Liver (tissue), 9 donors: ENCODE measurements around the gene ATP1B2. TPM values are rescaled to one million over a fixed set of nuclear protein-coding genes. Genes with fewer than 3 reads are reported as not detected.

Experiments used
- DNase-seq: peaks from one replicate; pipeline ENCODE4 v3.0.0-alpha.2; 2017; ENCODE audit warnings: low spot score
- H3K27ac ChIP-seq, 2 donors: one replicate each; pipeline ENCODE4 v1.7.0; 2013; ENCODE audit warnings: inconsistent platforms in 2 of 2, low read length in 2 of 2, control low read depth in 1 of 2, low read depth in 1 of 2, mild to moderate bottlenecking in 1 of 2
- H3K27me3 ChIP-seq, 4 donors: one replicate each; pipeline versions ENCODE4 v1.6.1 to v1.7.0; 2013; ENCODE audit warnings: low read length in 3 of 4, inconsistent platforms in 1 of 4, mild to moderate bottlenecking in 1 of 4, moderate library complexity in 1 of 4; ENCODE audit not compliant: control insufficient read depth in 4 of 4, insufficient read depth in 4 of 4
- H3K36me3 ChIP-seq, 4 donors: one replicate each; pipeline versions ENCODE4 v1.6.1 to v1.7.0; 2013; ENCODE audit warnings: low read length in 3 of 4, mild to moderate bottlenecking in 3 of 4, low read depth in 1 of 4, moderate library complexity in 1 of 4; ENCODE audit not compliant: control insufficient read depth in 4 of 4, insufficient read depth in 3 of 4
- H3K4me1 ChIP-seq, 4 donors: one replicate each; pipeline versions ENCODE4 v1.6.1 to v1.7.0; 2013; ENCODE audit warnings: low read length in 3 of 4, mild to moderate bottlenecking in 3 of 4, moderate library complexity in 1 of 4; ENCODE audit not compliant: control insufficient read depth in 4 of 4, insufficient read depth in 4 of 4
- H3K4me3 ChIP-seq, 3 donors: one replicate each; pipeline versions ENCODE4 v1.6.1 to v1.7.0; 2013; ENCODE audit warnings: low read length in 3 of 3, control low read depth in 1 of 3, low read depth in 1 of 3, mild to moderate bottlenecking in 1 of 3
- H3K9ac ChIP-seq, 2 donors: one replicate each; pipeline ENCODE4 v1.7.0; 2013; ENCODE audit warnings: low read length in 2 of 2, mild to moderate bottlenecking in 2 of 2, moderate library complexity in 2 of 2, control low read depth in 1 of 2, low read depth in 1 of 2
- H3K9me3 ChIP-seq, 4 donors: one replicate each; pipeline versions ENCODE4 v1.6.1 to v1.7.0; 2013; ENCODE audit warnings: low read length in 3 of 4; ENCODE audit not compliant: control insufficient read depth in 4 of 4
- ATF3 ChIP-seq: IDR thresholded peaks from 2 replicates; pipeline ENCODE4 v1.6.1; 2016; ENCODE audit warnings: antibody characterized with exemption
- CTCF ChIP-seq: fragments of 150-350 bp; IDR thresholded peaks from 2 replicates; pipeline ENCODE4 v1.5.1; 2017; ENCODE audit warnings: improper control_type of control experiment, low read depth, low read length; ENCODE audit not compliant: missing input control
- EGR1 ChIP-seq, 2 donors: IDR thresholded peaks; 2 replicates each; pipeline ENCODE4 v1.6.1; 2016 to 2018; ENCODE audit warnings: antibody characterized with exemption in 2 of 2, low read depth in 2 of 2
- FOXA1 ChIP-seq: IDR thresholded peaks from 2 replicates; pipeline ENCODE4 v1.6.1; 2016; ENCODE audit warnings: antibody characterized with exemption
- FOXA2 ChIP-seq: IDR thresholded peaks from 2 replicates; pipeline ENCODE4 v1.6.1; 2016; ENCODE audit warnings: antibody characterized with exemption
- GABPA ChIP-seq, 2 donors: IDR thresholded peaks in 1 of 2; conservative IDR thresholded peaks in 1 of 2; 2 replicates each; pipeline ENCODE4 v1.6.1; 2016; ENCODE audit warnings: antibody characterized with exemption in 2 of 2, mild to moderate bottlenecking in 1 of 2, moderate library complexity in 1 of 2
- HNF4A ChIP-seq, 2 donors: conservative IDR thresholded peaks; 2 replicates each; pipeline ENCODE4 v1.6.1; 2016; ENCODE audit warnings: antibody characterized with exemption in 2 of 2, mild to moderate bottlenecking in 2 of 2
- HNF4G ChIP-seq: IDR thresholded peaks from 2 replicates; pipeline ENCODE4 v1.6.1; 2016; ENCODE audit warnings: antibody characterized with exemption
- JUND ChIP-seq, 2 donors: IDR thresholded peaks; 2 replicates each; pipeline ENCODE4 v1.6.1; 2016; ENCODE audit warnings: antibody characterized with exemption in 2 of 2
- MAX ChIP-seq: IDR thresholded peaks from 2 replicates; pipeline ENCODE4 v1.6.1; 2016; ENCODE audit warnings: antibody characterized with exemption
- NR2F2 ChIP-seq: IDR thresholded peaks from 2 replicates; pipeline ENCODE4 v1.6.1; 2016; ENCODE audit warnings: antibody characterized with exemption
- RAD21 ChIP-seq, 2 donors: IDR thresholded peaks; 2 replicates each; pipeline ENCODE4 v1.6.1; 2016; ENCODE audit warnings: antibody characterized with exemption in 2 of 2, mild to moderate bottlenecking in 2 of 2
- REST ChIP-seq: IDR thresholded peaks from 2 replicates; pipeline ENCODE4 v1.6.1; 2016; ENCODE audit warnings: antibody characterized with exemption, mild to moderate bottlenecking
- RXRA ChIP-seq, 2 donors: IDR thresholded peaks; 2 replicates each; pipeline ENCODE4 v1.6.1; 2017 to 2018; ENCODE audit warnings: antibody characterized with exemption in 2 of 2, mild to moderate bottlenecking in 1 of 2
- SP1 ChIP-seq: IDR thresholded peaks from 2 replicates; pipeline ENCODE4 v1.6.1; 2018; ENCODE audit warnings: antibody characterized with exemption, mild to moderate bottlenecking
- TAF1 ChIP-seq: conservative IDR thresholded peaks from 2 replicates; pipeline ENCODE4 v1.6.1; 2016; ENCODE audit warnings: antibody characterized with exemption, mild to moderate bottlenecking
- YY1 ChIP-seq: IDR thresholded peaks from 2 replicates; pipeline ENCODE4 v1.6.1; 2016; ENCODE audit warnings: antibody characterized with exemption, mild to moderate bottlenecking
- WGBS: extraction: QIAGEN DNeasy Blood & Tissue Kit; methylation state at CpG from one replicate; pipeline ENCODE4 v1.1.7; 2013; 5-methylcytosine and 5-hydroxymethylcytosine counted together
- polyA plus RNA-seq, 2 donors: library from polyadenylated mRNA; stranded (reverse) in 1 of 2; unstranded in 1 of 2; fragments of 200-250 nt in 1 of 2; fragments of >200 nt in 1 of 2; fragmentation: Nextera tagmentation in 1 of 2; extraction: Ambion mirVana in 1 of 2; gene quantifications; one replicate each; pipeline versions ENCODE4 v1.2.1 to v1.2.3, GENCODE V29; 2013 to 2015
- total RNA-seq, 2 donors: library from RNA; depleted of rRNA; stranded (reverse); fragments of >200 nt; gene quantifications; one replicate each; pipeline ENCODE4 v1.2.3, GENCODE V29; 2014
- TF ChIP-seq, protein P1 (sequence below): IDR thresholded peaks from 2 replicates; pipeline ENCODE4 v1.6.1; 2016; ENCODE audit warnings: antibody characterized with exemption
- donor health status: healthy.
- donor health status: healthy.
- donor health status: healthy.
- donor health status: healthy.
- donor health status: healthy.

The ATP1B2 gene
- total and polyA plus RNA-seq, 4 donors: 0.33 to 8.3 (median 2.0) TPM

DNA sequence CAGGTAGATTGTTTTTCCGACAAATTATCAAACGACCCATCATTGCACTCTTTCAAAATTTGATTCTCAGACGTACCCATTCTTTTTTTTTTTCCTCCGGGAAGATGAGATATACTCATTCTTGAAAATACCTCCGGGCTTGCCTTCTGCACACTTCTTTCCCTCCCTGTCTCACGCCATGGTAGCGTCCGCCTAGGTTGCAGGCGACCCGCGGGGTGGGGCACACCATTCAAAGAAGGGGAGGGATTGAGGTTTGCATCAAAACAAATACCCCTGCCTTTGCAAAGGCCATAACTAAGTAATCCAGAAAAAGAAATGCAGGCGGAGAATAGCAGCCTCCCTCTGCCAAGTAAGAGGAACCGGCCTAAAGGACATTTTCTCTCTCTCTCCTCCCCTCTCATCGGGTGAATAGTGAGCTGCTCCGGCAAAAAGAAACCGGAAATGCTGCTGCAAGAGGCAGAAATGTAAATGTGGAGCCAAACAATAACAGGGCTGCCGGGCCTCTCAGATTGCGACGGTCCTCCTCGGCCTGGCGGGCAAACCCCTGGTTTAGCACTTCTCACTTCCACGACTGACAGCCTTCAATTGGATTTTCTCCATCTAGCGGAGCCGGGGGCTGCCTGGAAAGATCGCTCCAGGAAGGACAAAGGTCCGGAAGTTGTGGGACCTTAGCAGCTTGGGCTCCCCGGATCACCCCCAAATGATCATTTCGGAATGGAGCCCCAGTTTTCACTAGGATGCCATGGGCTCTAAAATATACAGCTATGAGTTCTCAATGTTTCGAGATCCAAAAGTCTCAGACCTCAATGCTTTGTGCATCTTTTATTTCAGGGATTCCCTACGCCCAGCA is 35.7 kb downstream of the ATP1B2 start:
- no peaks in the 10 kb centered on the region for H3K27me3 ChIP-seq
- H3K36me3 ChIP-seq: no peaks in the 10 kb centered on the region
- H3K4me3 ChIP-seq: peak overlapping the region; percentile 84 to 100 (median 85)
- peak overlapping the region; percentile 93 to 98 for H3K9ac ChIP-seq
- TF ChIP-seq GABPA (IDR thresholded peaks at IDR 0.05 in 1 of 2, conservative IDR thresholded peaks at IDR 0.05 in 1 of 2): peak; percentile 54 to 78
- no peak for TF ChIP-seq TAF1
- TF ChIP-seq CTCF: no peak
- TF ChIP-seq RAD21 (IDR thresholded peaks at IDR 0.05): no peak
- TF ChIP-seq YY1: peak; percentile 49
- no peak for TF ChIP-seq NR2F2
- TF ChIP-seq MAX: peak; percentile 75
- TF ChIP-seq ATF3: peak; percentile 29
- no peak for TF ChIP-seq HNF4A (conservative IDR thresholded peaks at IDR 0.05)
- no peak for TF ChIP-seq FOXA1
- TF ChIP-seq SP1: no peak
- peak; percentile 53 to 65 for TF ChIP-seq EGR1 (IDR thresholded peaks at IDR 0.05; ENCODE audit: low read depth in 2 of 2)
- TF ChIP-seq HNF4G: no peak
- peak in 1 of 2 donors; percentile 14 for TF ChIP-seq RXRA (IDR thresholded peaks at IDR 0.05)
- TF ChIP-seq, protein P1, sequence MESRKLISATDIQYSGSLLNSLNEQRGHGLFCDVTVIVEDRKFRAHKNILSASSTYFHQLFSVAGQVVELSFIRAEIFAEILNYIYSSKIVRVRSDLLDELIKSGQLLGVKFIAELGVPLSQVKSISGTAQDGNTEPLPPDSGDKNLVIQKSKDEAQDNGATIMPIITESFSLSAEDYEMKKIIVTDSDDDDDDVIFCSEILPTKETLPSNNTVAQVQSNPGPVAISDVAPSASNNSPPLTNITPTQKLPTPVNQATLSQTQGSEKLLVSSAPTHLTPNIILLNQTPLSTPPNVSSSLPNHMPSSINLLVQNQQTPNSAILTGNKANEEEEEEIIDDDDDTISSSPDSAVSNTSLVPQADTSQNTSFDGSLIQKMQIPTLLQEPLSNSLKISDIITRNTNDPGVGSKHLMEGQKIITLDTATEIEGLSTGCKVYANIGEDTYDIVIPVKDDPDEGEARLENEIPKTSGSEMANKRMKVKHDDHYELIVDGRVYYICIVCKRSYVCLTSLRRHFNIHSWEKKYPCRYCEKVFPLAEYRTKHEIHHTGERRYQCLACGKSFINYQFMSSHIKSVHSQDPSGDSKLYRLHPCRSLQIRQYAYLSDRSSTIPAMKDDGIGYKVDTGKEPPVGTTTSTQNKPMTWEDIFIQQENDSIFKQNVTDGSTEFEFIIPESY: peak; percentile 23
- peak; percentile 15 to 50 for TF ChIP-seq JUND (IDR thresholded peaks at IDR 0.05)
- no peak for TF ChIP-seq REST
- TF ChIP-seq FOXA2: no peak
- no peaks in the 10 kb centered on the region for H3K9me3 ChIP-seq
- peak; percentile 81 for DNase-seq
- under 1% methylated on average over 30 of the region's 30 CpGs for WGBS
- peaks cover 4 to 31% (median 24%) of the 10 kb centered on the region in 4 donors for H3K4me1 ChIP-seq
- peak overlapping the region; percentile 93 to 98 for H3K27ac ChIP-seq
